AG09309 (cell line): ENCODE results near the gene CDON.

ENCODE experiments used
- DNase-seq: peaks from one replicate; pipeline ENCODE4 v3.0.0-alpha.2; 2010; ENCODE audit warnings: low read depth
- H3K4me3 ChIP-seq: 2 replicates; pipeline ENCODE4 v1.5.1; 2011; ENCODE audit warnings: mild to moderate bottlenecking, low read depth, low read length, moderate library complexity; ENCODE audit not compliant: control insufficient read depth
- CTCF ChIP-seq: IDR thresholded peaks from 2 replicates; pipeline ENCODE4 v1.5.1; 2011; ENCODE audit warnings: mild to moderate bottlenecking, low read depth, low read length, inconsistent platforms; ENCODE audit not compliant: insufficient read depth, control insufficient read depth; ENCODE audit errors: missing control alignments

Gene CDON

GRCh38 chr11:126105022-126105747, 42.5 kb upstream of the CDON start:
- TF ChIP-seq CTCF: no peak
- no peak for DNase-seq
- H3K4me3 ChIP-seq: no peak overlapping the region

- DNase-seq: no peak
- TF ChIP-seq CTCF: no peak
- no peak overlapping the region for H3K4me3 ChIP-seq
These were observed 41.8 kb upstream of the CDON start for GRCh38 chr11:126104420-126104819.

GRCh38 chr11:126103150-126103549, 40.5 kb upstream of the CDON start:
- no peak for TF ChIP-seq CTCF
- DNase-seq: no peak
- no peak overlapping the region for H3K4me3 ChIP-seq

GRCh38 chr11:126102436-126102981, 39.8 kb upstream of the CDON start:
- no peak for DNase-seq
- H3K4me3 ChIP-seq: no peak overlapping the region
- TF ChIP-seq CTCF: no peak

GRCh38 chr11:126101930-126102283, 39.2 kb upstream of the CDON start:
- H3K4me3 ChIP-seq: no peak overlapping the region
- DNase-seq: no peak
- no peak for TF ChIP-seq CTCF

GRCh38 chr11:126101251-126101929, 38.7 kb upstream of the CDON start:
- no peak overlapping the region for H3K4me3 ChIP-seq
- no peak for DNase-seq
- TF ChIP-seq CTCF: no peak
